Activated naive CD4-positive, alpha-beta T cell treated with anti-CD3 and anti-CD28 coated beads, Interleukin-2, amount 50 U/mL, for 24 hours (primary cell): Measurements from ENCODE around the gene GABRD.

ENCODE experiments used
- H3K27ac Mint-ChIP-seq: one replicate; pipeline ENCODE4 v1.8.0; 2021; ENCODE audit warnings: mild to moderate bottlenecking, mixed read lengths
- H3K27me3 Mint-ChIP-seq: one replicate; pipeline ENCODE4 v1.8.0; 2021; ENCODE audit warnings: mixed read lengths
- H3K36me3 Mint-ChIP-seq: one replicate; pipeline ENCODE4 v1.8.0; 2021; ENCODE audit warnings: mixed read lengths
- H3K4me1 Mint-ChIP-seq: one replicate; pipeline ENCODE4 v1.8.0; 2021; ENCODE audit warnings: mixed read lengths
- H3K4me3 Mint-ChIP-seq: one replicate; pipeline ENCODE4 v1.8.0; 2021; ENCODE audit warnings: mild to moderate bottlenecking, mixed read lengths
- H3K9me3 Mint-ChIP-seq: one replicate; pipeline ENCODE4 v1.8.0; 2021; ENCODE audit warnings: mixed read lengths

GABRD gene

DNA sequence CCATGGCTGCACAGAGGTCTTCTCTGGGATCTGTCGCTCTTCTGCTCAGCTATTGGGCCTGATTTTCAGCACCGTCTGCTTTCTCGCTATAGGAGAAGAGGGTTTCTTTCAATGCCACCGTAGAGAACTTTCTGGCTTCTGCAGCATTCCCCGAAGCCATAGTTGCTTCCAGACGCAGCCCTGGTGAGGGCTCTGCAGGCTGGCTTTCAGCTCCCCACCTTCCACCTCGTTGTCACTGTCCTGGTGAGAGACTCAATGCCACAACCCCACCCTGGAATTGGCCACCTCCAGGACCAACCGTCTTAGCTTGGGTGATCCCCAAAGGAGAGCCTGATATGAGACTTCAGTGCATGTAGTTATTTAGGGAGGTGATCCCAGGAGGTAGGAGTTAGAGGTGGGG, 19.1 kb downstream of the GABRD start:
- no peak overlapping the region for H3K4me3 Mint-ChIP-seq
- H3K27ac Mint-ChIP-seq = no peak overlapping the region
- H3K36me3 Mint-ChIP-seq = no peaks in the 10 kb centered on the region
- H3K4me1 Mint-ChIP-seq = no peaks in the 10 kb centered on the region
- no peaks in the 10 kb centered on the region for H3K27me3 Mint-ChIP-seq
- no peaks in the 10 kb centered on the region for H3K9me3 Mint-ChIP-seq

GRCh38 chr1:2039251-2039650, 20.1 kb downstream of the GABRD start:
- Mint-ChIP-seq H3K9me3 (no peaks in the 10 kb centered on the region), H3K36me3 (no peaks in the 10 kb centered on the region), H3K27me3 (no peaks in the 10 kb centered on the region), H3K27ac (no peak overlapping the region), H3K4me1 (peaks cover 6% of the 10 kb centered on the region), H3K4me3 (no peak overlapping the region)

GRCh38 chr1:2041305-2041704, 22.2 kb downstream of the GABRD start:
- Mint-ChIP-seq H3K4me3 (no peak overlapping the region), H3K27me3 (no peaks in the 10 kb centered on the region), H3K4me1 (peaks cover 17% of the 10 kb centered on the region), H3K9me3 (no peaks in the 10 kb centered on the region), H3K36me3 (no peaks in the 10 kb centered on the region), H3K27ac (no peak overlapping the region)

GRCh38 chr1:2041887-2042286, 22.7 kb downstream of the GABRD start:
- no peak overlapping the region for H3K4me3 Mint-ChIP-seq
- peaks cover 17% of the 10 kb centered on the region for H3K4me1 Mint-ChIP-seq
- no peaks in the 10 kb centered on the region for H3K9me3 Mint-ChIP-seq
- no peaks in the 10 kb centered on the region for H3K36me3 Mint-ChIP-seq
- no peaks in the 10 kb centered on the region for H3K27me3 Mint-ChIP-seq
- H3K27ac Mint-ChIP-seq = peak overlapping the region; percentile 35

- no peak overlapping the region for H3K4me3 Mint-ChIP-seq
- H3K27me3 Mint-ChIP-seq = no peaks in the 10 kb centered on the region
- peaks cover 17% of the 10 kb centered on the region for H3K4me1 Mint-ChIP-seq
- H3K27ac Mint-ChIP-seq = no peak overlapping the region
- no peaks in the 10 kb centered on the region for H3K36me3 Mint-ChIP-seq
- no peaks in the 10 kb centered on the region for H3K9me3 Mint-ChIP-seq
Observed at GRCh38 chr1:2042830-2043773, 24.0 kb downstream of the GABRD start.

- peak overlapping the region; percentile 78 for H3K4me3 Mint-ChIP-seq
- no peaks in the 10 kb centered on the region for H3K36me3 Mint-ChIP-seq
- peak overlapping the region; percentile 67 for H3K27ac Mint-ChIP-seq
- peaks cover 3% of the 10 kb centered on the region for H3K27me3 Mint-ChIP-seq
- no peaks in the 10 kb centered on the region for H3K9me3 Mint-ChIP-seq
- peaks cover 18% of the 10 kb centered on the region for H3K4me1 Mint-ChIP-seq
Observed at GRCh38 chr1:2043886-2044285, 24.7 kb downstream of the GABRD start.

DNA sequence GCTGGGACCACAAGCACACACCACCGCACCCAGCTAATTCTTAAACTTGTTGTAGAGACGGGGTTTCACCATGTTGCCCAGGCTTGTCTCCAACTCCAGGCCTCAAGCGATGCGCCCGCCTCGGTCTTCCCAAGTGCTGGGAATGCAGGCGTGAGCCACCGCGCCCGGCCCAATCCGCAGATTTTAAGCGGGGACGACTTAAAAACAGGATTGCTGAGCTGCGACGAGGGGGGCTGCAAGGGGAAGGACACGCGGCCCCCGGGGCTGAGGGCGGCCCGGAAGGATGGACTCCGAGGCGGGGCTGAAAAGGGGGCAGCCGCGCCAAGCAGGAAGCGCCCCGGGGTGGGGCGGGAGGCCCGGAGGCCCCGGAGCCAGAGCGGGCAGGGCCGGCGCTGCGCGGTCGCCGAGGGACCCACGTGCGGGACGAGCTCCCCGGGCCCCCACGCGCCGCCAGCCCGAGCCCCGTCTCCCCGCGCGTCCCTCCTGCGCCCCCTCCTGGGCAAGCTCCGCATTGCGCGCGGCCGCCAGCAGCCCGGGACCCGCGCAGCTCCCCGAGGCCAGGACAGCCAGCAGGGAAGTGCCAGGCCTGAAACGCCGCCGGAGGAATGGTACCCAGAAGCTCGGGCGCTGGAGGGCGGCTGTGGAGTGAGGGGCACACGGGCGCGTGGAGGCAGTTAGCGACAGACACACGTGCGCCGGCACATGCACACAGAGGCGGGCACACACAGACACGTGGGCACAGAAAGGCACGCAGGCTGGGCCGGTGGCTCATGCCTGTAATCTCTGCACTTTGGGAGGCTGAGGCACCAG, 25.6 kb downstream of the GABRD start:
- Mint-ChIP-seq H3K4me1 (peaks cover 25% of the 10 kb centered on the region), H3K27me3 (peaks cover 3% of the 10 kb centered on the region), H3K9me3 (no peaks in the 10 kb centered on the region), H3K4me3 (peak overlapping the region; percentile 78), H3K27ac (no peak overlapping the region), H3K36me3 (no peaks in the 10 kb centered on the region)

DNA sequence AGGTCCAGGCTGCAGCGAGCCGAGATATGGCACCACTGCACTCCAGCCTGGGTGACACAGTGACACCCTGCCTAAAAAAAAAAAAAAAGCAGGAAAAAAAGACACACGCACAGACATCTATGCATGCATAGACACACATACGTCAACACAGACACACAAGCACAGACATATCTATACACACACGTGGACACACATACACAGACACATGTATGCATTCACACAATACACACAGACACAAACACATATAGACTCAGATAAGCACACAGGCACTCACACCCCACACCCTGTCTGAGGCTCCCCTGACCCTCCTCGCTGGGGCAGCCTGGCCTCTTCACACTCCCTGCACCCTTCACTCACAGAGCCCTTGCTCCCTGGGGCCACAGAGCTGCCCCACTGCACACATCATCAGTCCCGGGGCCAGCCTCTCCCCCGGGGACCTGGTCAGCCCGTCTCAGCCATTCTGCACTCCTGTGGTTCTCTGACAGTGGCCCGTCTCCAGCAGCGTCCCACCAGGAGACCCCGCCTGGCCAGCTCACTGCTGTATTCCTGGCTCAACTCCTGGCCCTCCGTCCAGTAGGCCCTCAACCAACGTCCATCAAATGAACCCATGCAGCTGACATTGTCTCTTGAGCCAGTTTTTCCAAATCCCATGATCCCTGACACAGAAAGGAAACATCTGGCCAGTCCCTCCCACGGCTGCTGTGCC, 26.5 kb downstream of the GABRD start:
- H3K27ac Mint-ChIP-seq = peak overlapping the region; percentile 76
- H3K36me3 Mint-ChIP-seq = no peaks in the 10 kb centered on the region
- peak overlapping the region; percentile 67 for H3K4me3 Mint-ChIP-seq
- H3K9me3 Mint-ChIP-seq = no peaks in the 10 kb centered on the region
- peaks cover 3% of the 10 kb centered on the region for H3K27me3 Mint-ChIP-seq
- H3K4me1 Mint-ChIP-seq = peaks cover 25% of the 10 kb centered on the region

GRCh38 chr1:2046174-2046917, 27.2 kb downstream of the GABRD start:
- H3K4me1 Mint-ChIP-seq = peaks cover 25% of the 10 kb centered on the region
- H3K9me3 Mint-ChIP-seq = no peaks in the 10 kb centered on the region
- no peaks in the 10 kb centered on the region for H3K36me3 Mint-ChIP-seq
- peaks cover 3% of the 10 kb centered on the region for H3K27me3 Mint-ChIP-seq
- no peak overlapping the region for H3K27ac Mint-ChIP-seq
- peak overlapping the region; percentile 26 for H3K4me3 Mint-ChIP-seq

- Mint-ChIP-seq H3K36me3 (no peaks in the 10 kb centered on the region), H3K4me1 (peaks cover 28% of the 10 kb centered on the region), H3K27me3 (peaks cover 3% of the 10 kb centered on the region), H3K9me3 (no peaks in the 10 kb centered on the region), H3K27ac (no peak overlapping the region), H3K4me3 (no peak overlapping the region)
Observed at GRCh38 chr1:2046953-2047748, 28.0 kb downstream of the GABRD start.

DNA sequence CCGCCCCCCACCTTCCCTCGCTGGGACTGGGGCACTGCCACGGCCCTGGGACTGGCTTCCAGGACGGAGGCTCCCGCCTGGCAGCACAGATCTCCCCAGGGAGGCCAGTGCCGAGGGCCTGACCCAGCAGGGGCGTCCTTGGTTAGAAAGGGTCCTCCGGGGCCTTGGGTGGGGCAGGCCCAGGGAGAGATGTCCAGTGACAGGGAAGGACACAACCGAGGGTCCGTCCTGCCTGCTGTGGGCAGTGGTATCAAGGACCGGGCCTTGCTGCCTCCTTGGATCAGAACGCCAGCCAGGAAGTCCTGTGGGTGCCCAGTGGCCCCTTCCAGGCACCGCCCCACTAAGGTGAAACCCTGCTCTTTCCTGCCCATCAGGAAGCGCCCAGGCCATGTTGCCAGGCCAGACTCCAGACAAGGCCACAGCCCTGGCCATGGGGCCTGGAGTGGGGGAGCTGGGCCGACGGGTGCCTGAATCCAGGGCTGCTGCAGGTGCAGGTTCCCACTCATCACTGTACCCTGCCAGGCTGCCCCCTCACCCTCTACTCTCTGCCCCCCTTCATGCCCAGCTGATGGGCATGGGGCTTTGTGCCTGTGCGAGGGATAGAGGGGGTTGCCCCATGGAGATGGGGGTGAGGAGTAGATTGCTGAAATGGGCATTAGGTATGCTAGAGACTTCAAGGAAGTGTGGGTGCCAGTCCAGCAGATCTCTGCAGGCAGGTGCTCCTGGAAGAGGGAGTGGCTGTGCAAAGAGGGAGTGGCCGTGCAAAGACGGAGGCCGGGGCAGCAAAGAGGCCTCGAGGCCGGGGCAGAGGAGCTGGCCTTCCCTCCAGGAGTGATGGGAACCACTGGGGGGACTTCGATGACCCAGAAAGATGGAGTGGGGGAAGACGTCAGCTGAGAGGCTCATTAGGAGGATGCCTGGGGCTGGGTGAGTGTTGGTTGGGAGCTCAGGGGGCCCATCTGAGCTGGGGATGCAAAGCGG, 28.9 kb downstream of the GABRD start:
- H3K27ac Mint-ChIP-seq = no peak overlapping the region
- H3K9me3 Mint-ChIP-seq = no peaks in the 10 kb centered on the region
- H3K27me3 Mint-ChIP-seq = peaks cover 3% of the 10 kb centered on the region
- no peaks in the 10 kb centered on the region for H3K36me3 Mint-ChIP-seq
- peak overlapping the region; percentile 86 for H3K4me3 Mint-ChIP-seq
- H3K4me1 Mint-ChIP-seq = peaks cover 35% of the 10 kb centered on the region

DNA sequence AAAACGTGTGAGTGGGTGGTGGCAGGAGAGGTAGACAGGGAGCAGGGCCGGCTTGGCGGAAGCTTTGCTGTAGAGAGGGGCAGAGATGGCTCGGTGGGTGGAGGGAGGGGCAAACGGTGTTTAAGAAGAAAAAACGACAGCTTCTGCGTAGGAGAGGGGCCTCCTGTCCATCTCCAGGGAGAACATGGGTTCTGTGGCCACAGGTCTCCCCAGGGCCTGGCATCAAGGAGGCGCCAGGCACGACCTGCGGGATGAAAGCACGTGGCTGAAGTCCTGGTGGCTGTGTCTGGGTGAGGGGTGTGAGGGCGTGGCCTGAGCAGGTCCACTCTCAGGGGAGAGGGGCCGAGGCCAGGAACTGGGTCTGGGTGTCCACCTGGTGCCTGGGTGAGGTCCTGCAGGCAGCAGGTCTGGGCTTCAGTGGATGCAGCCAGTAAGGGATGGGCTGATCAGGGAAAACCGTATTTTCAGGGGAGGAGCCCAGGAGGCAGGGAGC, 30.1 kb downstream of the GABRD start:
- Mint-ChIP-seq H3K4me1 (peaks cover 30% of the 10 kb centered on the region), H3K36me3 (no peaks in the 10 kb centered on the region), H3K4me3 (peak overlapping the region; percentile 86), H3K27me3 (peaks cover 3% of the 10 kb centered on the region), H3K9me3 (no peaks in the 10 kb centered on the region), H3K27ac (peak overlapping the region; percentile 24)

- Mint-ChIP-seq H3K4me3 (peak within 1 kb of the TSS; percentile 86), H3K9me3 (no peaks in the 10 kb centered on the region), H3K27ac (peak within 1 kb of the TSS; percentile 24), H3K27me3 (peaks cover 3% of the 10 kb centered on the region), H3K36me3 (no peaks in the 10 kb centered on the region), H3K4me1 (peaks cover 29% of the 10 kb centered on the region)
Observed at GRCh38 chr1:2049718-2050431, 30.7 kb downstream of the GABRD start, which contains the start of gene PRKCZ. Gene PRKCZ (plus strand): TSS chr1:2050411. CDS start chr1:2050631, 220 bp downstream.
